Kidney (tissue), 14 donors: ENCODE results near the gene NDFIP1. TPM values are rescaled to one million over a fixed set of nuclear protein-coding genes. Genes with fewer than 3 reads are reported as not detected.

Experiments
- DNase-seq, 5 donors: peaks; one replicate each; pipeline ENCODE4 v3.0.0-alpha.2; 2013 to 2020
- FAIRE-seq: peaks from 2 replicates; lab custom pipeline; 2012; peaks lifted over from hg19 to GRCh38; lab: Jason Lieb, UNC
- H3K27ac ChIP-seq, 2 donors: one replicate each; pipeline ENCODE4 v1.7.0; 2013; ENCODE audit warnings: low read depth in 2 of 2, low read length in 2 of 2, inconsistent platforms in 1 of 2
- H3K27me3 ChIP-seq: one replicate; pipeline ENCODE4 v1.7.1; 2013; ENCODE audit warnings: low read length, inconsistent platforms; ENCODE audit not compliant: control insufficient read depth, insufficient read depth
- H3K36me3 ChIP-seq, 3 donors: one replicate each; pipeline versions ENCODE4 v1.7.0 to v1.7.1; 2013; ENCODE audit warnings: low read length in 3 of 3, control low read depth in 1 of 3, inconsistent platforms in 1 of 3; ENCODE audit not compliant: insufficient read depth in 3 of 3, control insufficient read depth in 2 of 3
- H3K4me1 ChIP-seq, 3 donors: one replicate each; pipeline versions ENCODE4 v1.7.0 to v1.7.1; 2013; ENCODE audit warnings: low read length in 3 of 3, inconsistent platforms in 1 of 3, low read depth in 1 of 3; ENCODE audit not compliant: control insufficient read depth in 2 of 3, insufficient read depth in 2 of 3
- H3K4me3 ChIP-seq, 3 donors: one replicate each; pipeline versions ENCODE4 v1.7.0 to v1.8.1; 2013; ENCODE audit warnings: low read length in 3 of 3, control low read depth in 1 of 3, inconsistent platforms in 1 of 3
- H3K9ac ChIP-seq, 3 donors: one replicate each; pipeline versions ENCODE4 v1.7.0 to v1.7.1; 2013; ENCODE audit warnings: low read length in 3 of 3, control low read depth in 1 of 3, inconsistent platforms in 1 of 3
- H3K9me3 ChIP-seq, 3 donors: one replicate each; pipeline versions ENCODE4 v1.7.0 to v1.7.1; 2013; ENCODE audit warnings: low read length in 3 of 3, control low read depth in 1 of 3, inconsistent platforms in 1 of 3; ENCODE audit not compliant: control insufficient read depth in 2 of 3, insufficient read depth in 1 of 3
- intact Hi-C: fragments of 100-400 bp; cut with DNase I; formaldehyde crosslinking; loops from one replicate; pipeline ENCODE4 v1.11.1; 2022
- polyA plus RNA-seq: library from polyadenylated mRNA; stranded (reverse); fragments of 350-450 nt; fragmentation: Illumina TruSeq; extraction: RNeasy Lipid Tissue Mini Kit (QIAGEN cat#74804); gene quantifications from one replicate; pipeline ENCODE4 v1.2.3, GENCODE V29; 2014; ENCODE audit warnings: low read depth, low replicate concordance; ENCODE audit not compliant: insufficient read depth
- total RNA-seq: library from RNA; stranded (reverse); fragmentation: NEBNext Ultra II Directional; extraction: Animal tissue kit (Norgen Biotek cat#: 25700); gene quantifications from one replicate; pipeline ENCODE4 v1.2.1, GENCODE V29; 2021
- TF ChIP-seq, protein P1 (sequence below): IDR thresholded peaks from 3 replicates; pipeline ENCODE4 v1.5.1; 2012; ENCODE audit warnings: mild to moderate bottlenecking, moderate library complexity, borderline replicate concordance; ENCODE audit not compliant: insufficient read depth; ENCODE audit errors: extremely low read depth
- donor health status: control.
- donor health status: control.
- donor health status: control.
- donor health status: control.
- donor health status: control.
- donor health status: DM: yes; HTN: yes; CAD: no.
- donor health status: Normal renal cell carcinoma (clear cell type).

The NDFIP1 gene
- total and polyA plus RNA-seq, 2 donors from 2014 or later, result 92.8 to 107 TPM

DNA sequence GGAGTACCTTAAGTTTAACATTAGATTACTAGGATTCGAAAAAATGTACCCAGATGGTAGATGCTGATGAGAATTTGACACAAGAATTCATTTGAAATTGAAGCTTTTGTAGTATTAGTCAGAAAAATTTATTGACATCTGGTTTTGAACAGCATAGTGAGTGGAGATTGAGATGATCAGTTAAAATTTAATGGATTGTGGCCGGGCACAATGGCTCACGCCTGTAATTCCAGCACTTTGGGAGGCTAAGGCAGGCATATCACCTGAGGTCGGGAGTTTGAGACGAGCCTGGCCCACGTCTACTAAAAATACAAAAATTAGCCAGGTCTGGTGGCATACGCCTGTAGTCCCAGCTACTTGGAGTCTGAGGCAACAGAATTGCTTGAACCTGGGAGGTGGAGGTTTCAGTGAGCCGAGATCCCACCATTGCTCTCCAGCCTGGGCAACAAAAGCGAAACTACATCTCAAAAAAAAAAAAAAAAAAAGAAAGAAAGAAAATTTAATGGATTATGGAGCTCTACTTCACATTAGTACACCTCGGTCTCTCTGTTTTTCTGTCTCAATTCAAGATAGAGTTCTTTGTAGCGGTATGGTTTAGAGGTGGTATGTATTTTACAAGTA is 21.0 kb downstream of the NDFIP1 start:
- DNase-seq (no peak), FAIRE-seq (no peak)
- Histone ChIP-seq H3K36me3 (peaks cover 3 to 15% (median 11%) of the 10 kb centered on the region in 3 donors), H3K4me1 (peaks cover 0 to 20% (median 0%) of the 10 kb centered on the region in 3 donors), H3K27ac (no peak overlapping the region), H3K27me3 (no peaks in the 10 kb centered on the region), H3K9me3 (no peaks in the 10 kb centered on the region), H3K9ac (no peak overlapping the region), H3K4me3 (no peak overlapping the region)
- TF ChIP-seq, protein P1, sequence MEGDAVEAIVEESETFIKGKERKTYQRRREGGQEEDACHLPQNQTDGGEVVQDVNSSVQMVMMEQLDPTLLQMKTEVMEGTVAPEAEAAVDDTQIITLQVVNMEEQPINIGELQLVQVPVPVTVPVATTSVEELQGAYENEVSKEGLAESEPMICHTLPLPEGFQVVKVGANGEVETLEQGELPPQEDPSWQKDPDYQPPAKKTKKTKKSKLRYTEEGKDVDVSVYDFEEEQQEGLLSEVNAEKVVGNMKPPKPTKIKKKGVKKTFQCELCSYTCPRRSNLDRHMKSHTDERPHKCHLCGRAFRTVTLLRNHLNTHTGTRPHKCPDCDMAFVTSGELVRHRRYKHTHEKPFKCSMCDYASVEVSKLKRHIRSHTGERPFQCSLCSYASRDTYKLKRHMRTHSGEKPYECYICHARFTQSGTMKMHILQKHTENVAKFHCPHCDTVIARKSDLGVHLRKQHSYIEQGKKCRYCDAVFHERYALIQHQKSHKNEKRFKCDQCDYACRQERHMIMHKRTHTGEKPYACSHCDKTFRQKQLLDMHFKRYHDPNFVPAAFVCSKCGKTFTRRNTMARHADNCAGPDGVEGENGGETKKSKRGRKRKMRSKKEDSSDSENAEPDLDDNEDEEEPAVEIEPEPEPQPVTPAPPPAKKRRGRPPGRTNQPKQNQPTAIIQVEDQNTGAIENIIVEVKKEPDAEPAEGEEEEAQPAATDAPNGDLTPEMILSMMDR, result no peak
- intact Hi-C loops, result no loop called here

DNA sequence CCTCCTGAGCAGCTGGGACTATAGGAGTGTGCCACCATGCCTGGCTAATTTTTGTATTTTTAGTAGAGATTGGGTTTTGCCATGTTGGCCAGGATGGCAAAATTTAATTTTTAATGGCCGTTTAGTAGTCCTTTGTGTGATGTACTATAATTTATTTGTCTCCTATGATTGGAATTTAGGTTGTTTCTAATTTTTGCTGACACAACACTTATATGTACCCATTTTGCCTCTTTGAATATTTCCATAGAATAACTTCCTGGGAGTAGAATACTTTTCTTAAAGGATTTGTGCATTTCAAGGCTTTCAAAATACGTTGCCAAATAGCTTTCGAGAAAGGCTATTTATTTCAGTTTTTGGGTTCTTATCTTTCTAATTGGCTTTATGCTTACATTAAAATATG is 22.8 kb downstream of the NDFIP1 start:
- H3K9ac ChIP-seq, result no peak overlapping the region
- no peaks in the 10 kb centered on the region for H3K9me3 ChIP-seq
- TF ChIP-seq, protein P1, result no peak
- peaks cover 3 to 22% (median 15%) of the 10 kb centered on the region in 3 donors for H3K36me3 ChIP-seq
- FAIRE-seq (no peak), DNase-seq (no peak)
- intact Hi-C loops, result no loop called here
- no peak overlapping the region for H3K4me3 ChIP-seq
- H3K4me1 ChIP-seq, result peaks cover 0 to 18% (median 0%) of the 10 kb centered on the region in 3 donors
- no peak overlapping the region for H3K27ac ChIP-seq
- H3K27me3 ChIP-seq, result no peaks in the 10 kb centered on the region

DNA sequence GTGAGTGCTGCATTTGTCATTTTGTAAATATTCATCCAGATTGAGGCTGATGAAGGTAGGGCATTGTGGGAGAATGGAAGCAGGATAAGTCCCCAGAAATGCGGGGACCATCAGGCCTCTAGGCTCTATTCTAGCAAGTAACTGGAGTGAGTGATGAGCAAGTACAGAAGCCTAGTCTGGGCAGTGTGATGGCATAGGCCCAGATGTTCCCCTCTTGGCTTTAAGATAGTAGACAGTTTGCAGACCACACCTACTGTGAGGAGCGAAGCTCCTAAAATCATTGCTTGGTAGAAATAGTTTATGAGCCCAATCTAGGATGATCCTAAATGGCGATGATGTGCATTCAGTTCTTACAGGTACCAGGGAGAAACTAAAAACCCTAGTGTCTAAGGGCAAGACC is 24.3 kb downstream of the NDFIP1 start:
- Histone ChIP-seq H3K9ac (no peak overlapping the region), H3K4me3 (no peak overlapping the region), H3K36me3 (peaks cover 3 to 26% (median 18%) of the 10 kb centered on the region in 3 donors), H3K9me3 (no peaks in the 10 kb centered on the region), H3K27me3 (no peaks in the 10 kb centered on the region), H3K4me1 (peaks cover 0 to 16% (median 0%) of the 10 kb centered on the region in 3 donors), H3K27ac (no peak overlapping the region)
- DNase-seq, result no peak
- TF ChIP-seq, protein P1, result no peak
- no peak for FAIRE-seq
- intact Hi-C loops, result no loop called here
